Neural progenitor cell (in vitro differentiated cells): ENCODE data around the gene OR51M1.

Experiments
- CTCF ChIP-seq: fragments of 200-600 bp; sonication (generic); IDR thresholded peaks from 2 replicates; pipeline ENCODE4 v1.5.1; 2017; ENCODE audit warnings: antibody characterized with exemption, mild to moderate bottlenecking
- EZH2 ChIP-seq: fragments of 200-600 bp; sonication (generic); IDR thresholded peaks from 2 replicates; pipeline ENCODE4 v1.6.1; 2017; ENCODE audit warnings: antibody characterized with exemption, mild to moderate bottlenecking, moderate library complexity
- EZH2phosphoT487 ChIP-seq: fragments of 200-600 bp; sonication (generic); IDR thresholded peaks from 2 replicates; pipeline ENCODE4 v1.6.1; 2017; ENCODE audit warnings: antibody characterized with exemption

DNA sequence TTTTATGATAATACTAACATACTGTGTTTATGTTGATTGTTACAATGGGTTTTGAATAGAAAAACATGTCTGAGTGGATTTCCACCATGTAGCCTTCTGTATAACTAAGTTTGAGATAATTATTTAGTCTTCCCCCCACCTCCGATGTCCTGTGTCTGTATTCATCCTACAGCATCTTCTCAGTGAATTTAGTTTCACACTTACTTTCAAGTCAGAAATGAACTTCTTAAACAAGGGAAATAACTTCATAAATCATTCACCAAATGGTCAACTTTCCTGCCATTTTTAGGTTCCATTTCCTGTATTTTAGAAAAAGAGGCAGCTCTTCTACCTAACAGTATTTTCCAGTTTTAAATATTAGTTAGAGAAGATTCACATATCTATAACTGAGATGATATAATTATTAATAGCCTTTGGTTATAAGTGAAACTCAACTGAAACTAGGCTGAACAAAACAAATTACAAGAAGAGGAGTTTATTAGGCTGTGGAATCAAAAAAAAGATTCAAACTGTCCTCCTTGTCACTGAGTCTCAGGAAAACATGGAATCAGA, 43.8 kb upstream of the OR51M1 start:
- TF ChIP-seq CTCF, result no peak
- TF ChIP-seq EZH2, result no peak
- no peak for TF ChIP-seq EZH2phosphoT487
